ENCODE data around the gene CCDC158. TPM values are rescaled to one million over a fixed set of nuclear protein-coding genes. Genes with fewer than 3 reads are reported as not detected.

The CCDC158 gene
- polyA plus RNA-seq, 2 of the 4 experiments (the other 2 are of a cell fraction), result 0.06 TPM; not detected in 1

- no peak for FAIRE-seq
- Histone ChIP-seq H3K27ac (no peak overlapping the region), H3K4me3 (no peak overlapping the region), H3K4me1 (0 out of 3 replicates have a peak, but pooled peaks cover 3% of the 10 kb centered on the region), H3K9me3 (no peaks in the 10 kb centered on the region), H3K4me2 (no peak overlapping the region)
- WGBS (ENCODE audit: missing lambda C conversion rate), result 27% methylated on average over 1 of the region's 1 CpG
- no peak for TF ChIP-seq GATA3 (IDR thresholded peaks at IDR 0.05; ENCODE audit: borderline replicate concordance)
- no peak for ATAC-seq
- DNase-seq (ENCODE audit: low read depth in 1 of 2, low spot score in 1 of 2), result no peak
- ChIA-PET CTCF (no interaction called here), POLR2A (no interaction called here)
Observed at GRCh38 chr4:76312457-76312856, 108.5 kb downstream of the CCDC158 start.

- ChIA-PET POLR2A (no interaction called here), CTCF (no interaction called here)
- ATAC-seq (no peak), FAIRE-seq (no peak), DNase-seq (ENCODE audit: low read depth in 1 of 2, low spot score in 1 of 2) (no peak)
- no peak overlapping the region for H3K4me2 ChIP-seq
- WGBS (ENCODE audit: missing lambda C conversion rate), result 0% methylated on average over 1 of the region's 1 CpG
- no peak overlapping the region for H3K4me3 ChIP-seq
- H3K27ac ChIP-seq, result no peak overlapping the region
- 0 out of 3 replicates have a peak, but pooled peaks cover 3% of the 10 kb centered on the region for H3K4me1 ChIP-seq
- TF ChIP-seq TFCP2L1 (CRISPR knock-in tag; IDR thresholded peaks at IDR 0.05), result no peak
- TF ChIP-seq FOSL2 (IDR thresholded peaks at IDR 0.05), result no peak
- no peak for TF ChIP-seq FOSL2 (CRISPR knock-in tag; IDR thresholded peaks at IDR 0.05)
- TF ChIP-seq CHD4 (IDR thresholded peaks at IDR 0.05; ENCODE audit: borderline replicate concordance), result no peak
- no peak for TF ChIP-seq ZC3H11A (IDR thresholded peaks at IDR 0.05)
- TF ChIP-seq PHF8 (IDR thresholded peaks at IDR 0.05; ENCODE audit: borderline replicate concordance, low read depth), result no peak
- TF ChIP-seq JUNB (IDR thresholded peaks at IDR 0.05), result no peak
- TF ChIP-seq ZSCAN20 (CRISPR knock-in tag; IDR thresholded peaks at IDR 0.05), result no peak
- TF ChIP-seq RAD21 (conservative IDR thresholded peaks at IDR 0.05 in 1 of 2, IDR thresholded peaks at IDR 0.05 in 1 of 2), result no peak
- TF ChIP-seq HOXA7 (CRISPR knock-in tag; IDR thresholded peaks at IDR 0.05), result no peak
- no peak for TF ChIP-seq HES2 (IDR thresholded peaks at IDR 0.05)
- no peak for TF ChIP-seq REST (IDR thresholded peaks at IDR 0.05)
- TF ChIP-seq JUN (IDR thresholded peaks at IDR 0.05), result no peak
- TF ChIP-seq RCOR1 (IDR thresholded peaks at IDR 0.05; ENCODE audit: low read depth, low read length), result no peak
- TF ChIP-seq ZFP36 (IDR thresholded peaks at IDR 0.05; ENCODE audit: borderline replicate concordance, partially characterized antibody), result no peak
- no peak for TF ChIP-seq GATA3 (IDR thresholded peaks at IDR 0.05; ENCODE audit: borderline replicate concordance)
- TF ChIP-seq TP53 (CRISPR knock-in tag; IDR thresholded peaks at IDR 0.05), result no peak
- TF ChIP-seq CBX2 (IDR thresholded peaks at IDR 0.05; ENCODE audit: borderline replicate concordance, low read depth), result no peak
- H3K9me3 ChIP-seq, result no peaks in the 10 kb centered on the region
Observed at GRCh38 chr4:76311896-76312331, 109.0 kb downstream of the CCDC158 start.

GRCh38 chr4:76310683-76311082, 110.3 kb downstream of the CCDC158 start:
- DNase-seq (ENCODE audit: low read depth in 1 of 2, low spot score in 1 of 2) (no peak), ATAC-seq (no peak), FAIRE-seq (no peak)
- Histone ChIP-seq H3K4me2 (no peak overlapping the region), H3K4me3 (no peak overlapping the region), H3K27ac (no peak overlapping the region), H3K4me1 (0 out of 3 replicates have a peak, but pooled peaks cover 3% of the 10 kb centered on the region), H3K9me3 (no peaks in the 10 kb centered on the region)
- TF ChIP-seq ZC3H11A (IDR thresholded peaks at IDR 0.05) (no peak), HOXB5 (CRISPR knock-in tag; IDR thresholded peaks at IDR 0.05) (no peak), CHD4 (IDR thresholded peaks at IDR 0.05; ENCODE audit: borderline replicate concordance) (no peak), TP53 (CRISPR knock-in tag; IDR thresholded peaks at IDR 0.05) (no peak), NFE2L2 (conservative IDR thresholded peaks at IDR 0.05; ENCODE audit: low read length) (no peak), RFX5 (IDR thresholded peaks at IDR 0.05) (no peak), MYC (IDR thresholded peaks at IDR 0.05; ENCODE audit: borderline replicate concordance, low read length) (no peak), ZFP36 (IDR thresholded peaks at IDR 0.05; ENCODE audit: borderline replicate concordance, partially characterized antibody) (no peak), ZSCAN20 (CRISPR knock-in tag; IDR thresholded peaks at IDR 0.05) (no peak), CBX2 (IDR thresholded peaks at IDR 0.05; ENCODE audit: borderline replicate concordance, low read depth) (no peak), SREBF2 (IDR thresholded peaks at IDR 0.05) (no peak), POLR2A (IDR thresholded peaks at IDR 0.05; ENCODE audit: low read length) (no peak), BCL3 (IDR thresholded peaks at IDR 0.05) (no peak)
- ChIA-PET CTCF (interaction anchor here (1.0 kb wide), 1 partner anchor 58 kb away, joined by 4 read pairs; no protein-coding TSS in a partner anchor), POLR2A (no interaction called here)
- WGBS (ENCODE audit: missing lambda C conversion rate), result 87% methylated on average over 4 of the region's 4 CpGs

Measured in A549 (cell line).